Heart left ventricle (tissue), 13 donors: ENCODE data around the gene TSPO2.

Experiments
- POLR2A ChIP-seq, 2 donors: fragments of 450-650 bp; IDR thresholded peaks; one replicate each; pipeline ENCODE4 v1.6.1; 2017; ENCODE audit warnings: antibody characterized with exemption in 2 of 2, mild to moderate bottlenecking in 2 of 2, moderate library complexity in 2 of 2
- TF ChIP-seq, protein P1 (sequence below), 12 donors: fragments of 200-600 bp; sonication (generic) in 4 of 12; IDR thresholded peaks; one replicate each; pipeline versions ENCODE4 v1.5.0 to v1.8.0; 2018 to 2022; ENCODE audit warnings: antibody characterized with exemption in 12 of 12, mild to moderate bottlenecking in 5 of 12
- donor health status: ischemic (EF 13 %, LVEDD 7.1; RV severe dilation, severe dysfunction).
- donor health status: DM: no; HTN: yes; CAD: no.
- donor health status: DM: no; HTN: no; CAD: no.
- donor health status: ischemic (EF 25% LVEDD 6.9; RV normal size, moderate dysfunction).
- donor health status: ischemic (EF 25% LVEDD 5.7; RV mildly dilated, moderate dysfunction).
- donor health status: ischemic (EF 35%, LVEDD 5.7; RV mildly dilated, moderate dysfunction).
- donor health status: nonischemic (EF 11% LVEDD 7.7; RV severe dilation, severe dysfunction).
- donor health status: DM: yes; HTN: yes; CAD: no.
- donor health status: PGD.
- donor health status: ischemic (EF 29% LVEDD 5.4; RV normal size, mild dysfunction).
- donor health status: nonischemic (EF 23%, LVEDD 6.1; RV moderate dilation, normal function).

GRCh38 chr6:41002168-41002567 is 40.1 kb upstream of the TSPO2 start:
- TF ChIP-seq, protein P1, sequence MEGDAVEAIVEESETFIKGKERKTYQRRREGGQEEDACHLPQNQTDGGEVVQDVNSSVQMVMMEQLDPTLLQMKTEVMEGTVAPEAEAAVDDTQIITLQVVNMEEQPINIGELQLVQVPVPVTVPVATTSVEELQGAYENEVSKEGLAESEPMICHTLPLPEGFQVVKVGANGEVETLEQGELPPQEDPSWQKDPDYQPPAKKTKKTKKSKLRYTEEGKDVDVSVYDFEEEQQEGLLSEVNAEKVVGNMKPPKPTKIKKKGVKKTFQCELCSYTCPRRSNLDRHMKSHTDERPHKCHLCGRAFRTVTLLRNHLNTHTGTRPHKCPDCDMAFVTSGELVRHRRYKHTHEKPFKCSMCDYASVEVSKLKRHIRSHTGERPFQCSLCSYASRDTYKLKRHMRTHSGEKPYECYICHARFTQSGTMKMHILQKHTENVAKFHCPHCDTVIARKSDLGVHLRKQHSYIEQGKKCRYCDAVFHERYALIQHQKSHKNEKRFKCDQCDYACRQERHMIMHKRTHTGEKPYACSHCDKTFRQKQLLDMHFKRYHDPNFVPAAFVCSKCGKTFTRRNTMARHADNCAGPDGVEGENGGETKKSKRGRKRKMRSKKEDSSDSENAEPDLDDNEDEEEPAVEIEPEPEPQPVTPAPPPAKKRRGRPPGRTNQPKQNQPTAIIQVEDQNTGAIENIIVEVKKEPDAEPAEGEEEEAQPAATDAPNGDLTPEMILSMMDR (IDR thresholded peaks at IDR 0.05), result no peak
- TF ChIP-seq POLR2A (IDR thresholded peaks at IDR 0.05), result no peak
